SU-DHL-6 (cell line): ENCODE measurements around the gene FIGN.

Experiments
- H2AFZ ChIP-seq: fragments of 200-600 bp; sonication (generic); 2 replicates; pipeline ENCODE4 v1.6.1; 2014; ENCODE audit warnings: low read depth, mild to moderate bottlenecking, moderate library complexity, mixed read lengths, antibody characterized with exemption, low read length; ENCODE audit not compliant: severe bottlenecking
- H3F3A ChIP-seq: fragments of 200-600 bp; shearing (Covaris generic); 2 replicates; pipeline ENCODE4 v1.6.0; 2016; ENCODE audit warnings: antibody characterized with exemption, mild to moderate bottlenecking; ENCODE audit not compliant: insufficient read depth
- H3K27ac ChIP-seq: fragments of 200-600 bp; sonication (generic); 2 replicates; pipeline ENCODE4 v1.5.1; 2016; ENCODE audit warnings: low read depth, mild to moderate bottlenecking, low read length, moderate library complexity, mixed read lengths
- H3K27me3 ChIP-seq: fragments of 200-600 bp; sonication (generic), shearing (Covaris generic); 2 replicates; pipeline ENCODE4 v1.6.0; 2014; ENCODE audit warnings: mild to moderate bottlenecking, low read length
- H3K36me3 ChIP-seq: fragments of 200-600 bp; sonication (generic); 2 replicates; pipeline ENCODE4 v1.6.1; 2014; ENCODE audit warnings: mild to moderate bottlenecking, low read length, mixed read lengths
- H3K4me2 ChIP-seq: fragments of 300-600, 200-600 bp; shearing (Covaris generic), sonication (generic); 2 replicates; pipeline ENCODE4 v1.6.0; 2014; ENCODE audit warnings: low read length, low read depth, mild to moderate bottlenecking; ENCODE audit not compliant: poor library complexity, severe bottlenecking
- H3K4me3 ChIP-seq: fragments of 200-600 bp; sonication (generic); 2 replicates; pipeline ENCODE4 v1.5.1; 2014; ENCODE audit warnings: antibody characterized with exemption, low read length, mild to moderate bottlenecking, mixed read lengths; ENCODE audit not compliant: insufficient read depth, poor library complexity, severe bottlenecking
- H3K79me2 ChIP-seq: fragments of 200-600 bp; sonication (generic); 2 replicates; pipeline ENCODE4 v1.6.1; 2014; ENCODE audit warnings: mild to moderate bottlenecking, low read length, moderate library complexity; ENCODE audit not compliant: insufficient read depth
- H3K9ac ChIP-seq: fragments of 200-600 bp; sonication (generic); 2 replicates; pipeline ENCODE4 v1.7.0; 2014; ENCODE audit warnings: mild to moderate bottlenecking, low read length
- H3K9me2 ChIP-seq: fragments of 200-600 bp; sonication (generic); replicated peaks from 2 replicates; pipeline ENCODE4 v1.6.1; 2014; ENCODE audit warnings: low read length; ENCODE audit not compliant: insufficient read depth
- H3K9me3 ChIP-seq: fragments of 200-600 bp; sonication (generic); 2 replicates; pipeline ENCODE4 v1.6.1; 2014; ENCODE audit warnings: low read length, mixed read lengths; ENCODE audit not compliant: insufficient read depth
- H4K20me1 ChIP-seq: fragments of 200-600 bp; sonication (generic); 2 replicates; pipeline ENCODE4 v1.6.1; 2014; ENCODE audit warnings: low read depth, mild to moderate bottlenecking, antibody characterized with exemption, low read length, moderate library complexity, mixed read lengths
- CTCF ChIP-seq: fragments of 200-600 bp; sonication (generic); IDR thresholded peaks from one replicate; pipeline ENCODE4 v1.5.1; 2017; ENCODE audit warnings: antibody characterized with exemption, mild to moderate bottlenecking, low read length, moderate library complexity; ENCODE audit not compliant: insufficient read depth, poor library complexity, severe bottlenecking
- EZH2phosphoT487 ChIP-seq: fragments of 200-600 bp; sonication (generic), shearing (Covaris generic); conservative IDR thresholded peaks from 2 replicates; pipeline ENCODE4 v1.6.1; 2018; ENCODE audit warnings: mild to moderate bottlenecking, antibody characterized with exemption, low read length, moderate library complexity, mixed read lengths

The FIGN gene

GRCh38 chr2:163773276-163773675, 37.5 kb upstream of the FIGN start:
- Histone ChIP-seq H3K27ac (no peak overlapping the region), H3K79me2 (no peaks in the 10 kb centered on the region), H3K36me3 (no peaks in the 10 kb centered on the region)

GRCh38 chr2:163771596-163771995, 35.8 kb upstream of the FIGN start:
- Histone ChIP-seq H3K27ac (no peak overlapping the region), H2AFZ (no peak overlapping the region), H4K20me1 (no peaks in the 10 kb centered on the region), H3K4me2 (no peak overlapping the region), H3K9me3 (no peaks in the 10 kb centered on the region), H3K27me3 (no peaks in the 10 kb centered on the region), H3K9me2 (no peaks in the 10 kb centered on the region), H3K4me3 (no peak overlapping the region), H3K36me3 (no peaks in the 10 kb centered on the region), H3F3A (no peaks in the 10 kb centered on the region), H3K9ac (no peak overlapping the region), H3K79me2 (no peaks in the 10 kb centered on the region)
- TF ChIP-seq EZH2phosphoT487, result no peak
- no peak for TF ChIP-seq CTCF

More at GRCh38 chr2:163773276-163773675, 37.5 kb upstream of the FIGN start:
- no peaks in the 10 kb centered on the region for H3F3A ChIP-seq
- H3K27me3 ChIP-seq, result no peaks in the 10 kb centered on the region
- no peak overlapping the region for H3K4me2 ChIP-seq
- no peaks in the 10 kb centered on the region for H3K9me2 ChIP-seq
- H4K20me1 ChIP-seq, result no peaks in the 10 kb centered on the region
- H3K9ac ChIP-seq, result no peak overlapping the region
- no peak overlapping the region for H2AFZ ChIP-seq
- TF ChIP-seq EZH2phosphoT487, result no peak
- TF ChIP-seq CTCF, result no peak
- no peak overlapping the region for H3K4me3 ChIP-seq
- no peaks in the 10 kb centered on the region for H3K9me3 ChIP-seq

GRCh38 chr2:163768881-163769695, 33.3 kb upstream of the FIGN start:
- H3K36me3 ChIP-seq, result no peaks in the 10 kb centered on the region
- H3K27ac ChIP-seq, result no peak overlapping the region
- no peak for TF ChIP-seq CTCF
- TF ChIP-seq EZH2phosphoT487, result no peak
- no peak overlapping the region for H3K9ac ChIP-seq
- no peaks in the 10 kb centered on the region for H3K27me3 ChIP-seq
- H3F3A ChIP-seq, result no peaks in the 10 kb centered on the region
- H2AFZ ChIP-seq, result no peak overlapping the region
- no peaks in the 10 kb centered on the region for H3K79me2 ChIP-seq
- H3K4me2 ChIP-seq, result no peak overlapping the region
- H3K4me3 ChIP-seq, result no peak overlapping the region
- H4K20me1 ChIP-seq, result no peaks in the 10 kb centered on the region
- no peaks in the 10 kb centered on the region for H3K9me3 ChIP-seq
- no peaks in the 10 kb centered on the region for H3K9me2 ChIP-seq
